AG09309 (cell line): ENCODE measurements around the gene AFAP1L2.

ENCODE experiments used
- DNase-seq: peaks from one replicate; pipeline ENCODE4 v3.0.0-alpha.2; 2010; ENCODE audit warnings: low read depth
- H3K4me3 ChIP-seq: 2 replicates; pipeline ENCODE4 v1.5.1; 2011; ENCODE audit warnings: mild to moderate bottlenecking, low read depth, low read length, moderate library complexity; ENCODE audit not compliant: control insufficient read depth
- TF ChIP-seq, protein P1 (sequence below): IDR thresholded peaks from 2 replicates; pipeline ENCODE4 v1.5.1; 2011; ENCODE audit warnings: mild to moderate bottlenecking, low read depth, low read length, inconsistent platforms; ENCODE audit not compliant: insufficient read depth, control insufficient read depth; ENCODE audit errors: missing control alignments

AFAP1L2 gene

DNA sequence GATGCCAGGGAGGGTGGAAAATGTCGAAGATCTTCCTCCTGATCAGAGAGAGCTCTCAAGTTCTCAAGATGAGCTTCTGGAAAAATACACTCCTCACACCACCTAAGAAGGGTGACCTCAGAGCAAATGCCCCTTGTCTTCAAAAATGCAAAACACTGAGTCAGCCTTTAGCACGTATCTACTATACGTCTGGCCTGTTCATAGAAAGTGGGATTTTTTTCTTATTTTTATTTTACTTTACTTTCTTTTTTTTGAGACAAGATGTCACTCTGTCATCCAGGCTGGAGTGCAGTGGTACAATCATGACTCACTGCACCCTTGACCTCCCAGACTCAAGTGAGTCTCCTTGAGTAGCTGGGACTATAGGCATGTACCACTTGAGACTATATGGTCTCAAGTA lies 57.1 kb downstream of the AFAP1L2 start:
- DNase-seq: no peak
- TF ChIP-seq, protein P1, sequence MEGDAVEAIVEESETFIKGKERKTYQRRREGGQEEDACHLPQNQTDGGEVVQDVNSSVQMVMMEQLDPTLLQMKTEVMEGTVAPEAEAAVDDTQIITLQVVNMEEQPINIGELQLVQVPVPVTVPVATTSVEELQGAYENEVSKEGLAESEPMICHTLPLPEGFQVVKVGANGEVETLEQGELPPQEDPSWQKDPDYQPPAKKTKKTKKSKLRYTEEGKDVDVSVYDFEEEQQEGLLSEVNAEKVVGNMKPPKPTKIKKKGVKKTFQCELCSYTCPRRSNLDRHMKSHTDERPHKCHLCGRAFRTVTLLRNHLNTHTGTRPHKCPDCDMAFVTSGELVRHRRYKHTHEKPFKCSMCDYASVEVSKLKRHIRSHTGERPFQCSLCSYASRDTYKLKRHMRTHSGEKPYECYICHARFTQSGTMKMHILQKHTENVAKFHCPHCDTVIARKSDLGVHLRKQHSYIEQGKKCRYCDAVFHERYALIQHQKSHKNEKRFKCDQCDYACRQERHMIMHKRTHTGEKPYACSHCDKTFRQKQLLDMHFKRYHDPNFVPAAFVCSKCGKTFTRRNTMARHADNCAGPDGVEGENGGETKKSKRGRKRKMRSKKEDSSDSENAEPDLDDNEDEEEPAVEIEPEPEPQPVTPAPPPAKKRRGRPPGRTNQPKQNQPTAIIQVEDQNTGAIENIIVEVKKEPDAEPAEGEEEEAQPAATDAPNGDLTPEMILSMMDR: no peak
- H3K4me3 ChIP-seq: no peak overlapping the region

DNA sequence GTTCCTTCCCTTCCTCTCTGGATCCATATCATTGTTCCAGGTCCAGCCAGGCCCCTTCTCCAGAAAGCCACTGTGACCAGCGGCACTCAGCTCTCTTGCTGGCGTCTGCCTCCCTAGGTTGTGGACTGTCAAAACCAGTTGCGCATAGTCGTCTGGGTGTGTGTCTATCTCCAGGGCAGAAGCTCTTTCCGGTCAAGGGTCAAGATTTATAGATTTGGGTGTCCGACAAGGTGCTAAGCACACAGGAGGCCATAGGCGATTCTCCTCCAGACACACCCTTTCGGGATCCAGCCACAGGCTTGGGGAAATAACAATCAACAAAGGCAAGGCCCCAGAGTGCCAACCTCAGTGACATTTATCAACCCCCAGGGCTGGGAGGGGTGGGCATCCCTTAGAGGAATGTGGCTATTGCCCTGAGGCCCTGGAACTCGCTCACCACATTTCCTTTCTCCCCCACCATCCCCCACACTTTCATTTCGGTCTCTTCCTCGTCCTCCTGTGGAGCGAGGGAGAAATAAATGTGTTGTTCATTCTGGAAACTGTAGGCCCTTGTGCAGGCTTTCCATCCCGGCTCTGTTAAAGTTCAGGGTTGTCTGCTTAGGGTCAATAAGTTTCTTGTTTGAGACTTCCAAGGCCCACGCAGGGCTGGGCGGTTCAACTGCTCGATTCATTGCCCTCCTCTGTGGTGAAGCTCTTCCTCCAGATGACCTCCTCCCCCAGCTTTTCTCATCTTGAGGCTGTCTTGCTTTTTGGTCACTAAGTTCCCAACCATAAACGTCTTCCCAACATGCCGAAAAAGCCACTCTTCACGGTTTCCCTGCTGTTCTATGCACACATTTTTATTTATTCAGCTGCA lies 57.9 kb downstream of the AFAP1L2 start:
- DNase-seq: no peak
- H3K4me3 ChIP-seq: no peak overlapping the region

DNA sequence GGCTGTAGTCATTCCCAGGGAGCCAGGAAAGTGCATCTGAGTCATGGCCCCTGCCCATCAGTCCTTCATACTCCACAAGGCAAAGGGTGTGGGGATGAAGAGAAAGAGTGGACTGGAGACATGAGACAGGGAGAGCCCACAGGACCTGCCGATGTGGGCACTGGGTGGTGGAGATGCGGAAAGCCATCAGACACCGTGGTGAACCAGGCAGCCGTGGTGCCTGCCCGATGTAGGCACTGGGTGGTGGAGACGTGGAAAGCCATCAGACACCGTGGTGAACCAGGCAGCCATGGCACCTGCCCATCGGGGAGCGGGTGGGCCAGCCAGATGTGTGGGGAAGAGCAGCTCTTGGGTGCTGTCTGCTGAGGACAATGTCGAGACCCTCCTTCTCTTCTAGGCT lies 58.6 kb downstream of the AFAP1L2 start:
- no peak for DNase-seq
- no peak overlapping the region for H3K4me3 ChIP-seq
- TF ChIP-seq, protein P1: no peak

More for the DNA sequence above, 57.9 kb downstream of the AFAP1L2 start:
- TF ChIP-seq, protein P1: no peak

DNA sequence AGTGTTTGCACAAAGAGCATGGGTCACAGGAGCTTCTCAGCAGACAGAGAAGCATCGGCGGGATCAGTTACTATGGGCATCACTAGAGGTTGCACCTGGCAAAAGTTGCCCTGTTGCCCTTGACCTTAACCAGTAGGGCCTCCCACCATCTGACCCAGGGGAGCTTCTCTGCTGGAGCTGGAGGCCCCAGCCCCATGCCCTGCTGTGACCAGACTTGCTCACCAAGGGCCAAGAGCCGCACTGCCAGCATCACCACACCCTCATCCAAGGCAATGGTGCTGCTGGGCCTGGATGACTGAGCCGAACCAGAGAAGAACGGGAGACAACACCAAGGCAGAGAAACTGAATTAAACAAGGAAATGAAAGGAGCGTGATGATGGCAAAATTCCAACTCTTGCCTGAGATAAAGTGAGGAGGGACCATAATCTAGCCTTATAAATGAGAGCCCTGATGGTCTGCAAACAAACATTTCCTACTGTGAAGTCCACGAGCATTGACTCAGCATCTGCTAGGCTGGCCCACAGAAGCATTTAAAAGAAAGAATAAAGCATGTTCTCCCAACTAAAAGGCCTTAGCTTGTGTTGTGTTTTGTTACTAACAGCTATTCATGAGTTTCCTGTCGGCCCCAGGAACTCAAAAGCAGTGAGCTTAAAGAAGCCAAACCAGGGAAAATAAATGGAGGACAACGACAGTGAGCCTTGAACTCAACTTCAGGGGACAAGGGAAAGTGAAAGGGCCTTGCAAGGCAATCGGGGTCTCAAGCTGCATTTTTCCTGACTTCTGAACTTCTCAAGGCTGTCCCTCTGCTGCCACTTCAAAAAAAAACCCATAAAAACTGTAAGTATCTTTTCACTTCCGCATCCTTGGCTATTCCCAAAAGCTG lies 60.4 kb downstream of the AFAP1L2 start:
- no peak overlapping the region for H3K4me3 ChIP-seq
- no peak for DNase-seq
- TF ChIP-seq, protein P1: no peak

DNA sequence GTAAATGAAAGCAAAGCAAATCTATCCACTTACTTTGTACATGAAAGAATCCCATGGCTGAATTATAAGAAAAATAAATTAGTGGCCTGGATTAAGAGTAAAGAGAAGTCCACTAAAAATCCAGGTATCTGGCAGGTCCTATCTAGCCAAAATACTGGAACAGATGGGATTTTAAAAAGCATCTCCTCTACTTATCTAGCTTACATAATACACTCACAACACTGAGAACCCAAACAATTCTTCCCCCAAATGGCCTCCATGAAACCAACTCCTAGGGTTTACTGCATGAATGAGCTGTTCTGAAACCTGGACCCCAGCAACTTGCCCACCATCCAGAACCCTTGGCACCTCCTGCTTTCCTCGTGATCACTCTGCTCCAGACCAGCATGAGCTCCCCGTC lies 61.3 kb downstream of the AFAP1L2 start:
- TF ChIP-seq, protein P1: no peak
- DNase-seq: no peak

DNA sequence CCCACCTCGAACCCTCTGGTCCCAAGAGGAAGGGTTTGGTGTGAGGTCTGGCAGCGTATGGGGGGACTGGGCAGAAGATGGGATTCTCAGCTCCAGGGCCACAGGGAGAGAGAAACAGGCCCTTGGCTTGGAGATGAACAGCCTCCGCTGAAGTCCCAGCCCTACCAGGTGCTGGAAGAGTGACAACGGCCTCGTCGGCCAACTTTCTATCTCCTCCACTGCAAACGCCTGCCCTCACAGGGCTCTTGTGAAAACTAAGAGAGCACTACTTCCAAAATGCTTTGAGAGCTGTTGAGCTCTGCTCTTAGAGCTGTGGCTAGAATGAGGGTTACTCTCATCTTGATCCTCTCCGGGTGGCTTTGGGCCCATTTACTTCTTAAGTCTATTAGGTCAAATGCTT lies 63.5 kb downstream of the AFAP1L2 start:
- H3K4me3 ChIP-seq: no peak overlapping the region
- TF ChIP-seq, protein P1: no peak
- DNase-seq: no peak

More for the DNA sequence above, 61.3 kb downstream of the AFAP1L2 start:
- no peak overlapping the region for H3K4me3 ChIP-seq
